H9 (cell line): ENCODE data around the gene PLB1. TPM values are rescaled to one million over a fixed set of nuclear protein-coding genes. Genes with fewer than 3 reads are reported as not detected.

Experiments
- DNase-seq: peaks from one replicate; pipeline ENCODE4 v3.0.0-alpha.2; 2017
- H2AFZ ChIP-seq: one replicate; pipeline ENCODE4 v1.6.1; 2013; ENCODE audit warnings: mild to moderate bottlenecking, low read length, control low read depth, moderate library complexity
- H2AK5ac ChIP-seq: 2 replicates; pipeline ENCODE4 v1.6.1; 2013; ENCODE audit warnings: low read length, control low read depth, mixed read lengths; ENCODE audit not compliant: insufficient read length
- H2BK120ac ChIP-seq: one replicate; pipeline ENCODE4 v1.6.1; 2013; ENCODE audit warnings: low read depth, mild to moderate bottlenecking, low read length, control low read depth, inconsistent platforms; ENCODE audit not compliant: poor library complexity, severe bottlenecking
- H2BK12ac ChIP-seq: 2 replicates; pipeline ENCODE4 v1.6.1; 2013; ENCODE audit warnings: low read length, control low read depth, mixed read lengths, low read depth; ENCODE audit not compliant: insufficient read length
- H2BK15ac ChIP-seq: 2 replicates; pipeline ENCODE4 v1.6.1; 2013; ENCODE audit warnings: low read depth, low read length, control low read depth
- H2BK20ac ChIP-seq: one replicate; pipeline ENCODE4 v1.6.1; 2013; ENCODE audit warnings: low read depth, mild to moderate bottlenecking, low read length, control low read depth, inconsistent platforms; ENCODE audit not compliant: poor library complexity, severe bottlenecking
- H2BK5ac ChIP-seq: 2 replicates; pipeline ENCODE4 v1.6.1; 2013; ENCODE audit warnings: low read length, control low read depth, mixed read lengths; ENCODE audit not compliant: insufficient read length
- H3K14ac ChIP-seq: 2 replicates; pipeline ENCODE4 v1.6.1; 2013; ENCODE audit warnings: low read length, control low read depth; ENCODE audit not compliant: insufficient read depth
- H3K18ac ChIP-seq: 2 replicates; pipeline ENCODE4 v1.6.1; 2013; ENCODE audit warnings: low read depth, mild to moderate bottlenecking, mixed read lengths, low read length, control low read depth; ENCODE audit not compliant: insufficient read length
- H3K23ac ChIP-seq: 2 replicates; pipeline ENCODE4 v1.6.1; 2013; ENCODE audit warnings: low read length, control low read depth, mixed read lengths, low read depth; ENCODE audit not compliant: insufficient read length
- H3K23me2 ChIP-seq: 2 replicates; pipeline ENCODE4 v1.6.1; 2013; ENCODE audit warnings: low read depth, mild to moderate bottlenecking, mixed read lengths, low read length, control low read depth; ENCODE audit not compliant: insufficient read length, poor library complexity, severe bottlenecking
- H3K27ac ChIP-seq: 2 replicates; pipeline ENCODE4 v1.5.1; 2013; ENCODE audit warnings: low read length, control low read depth, mixed read lengths, low read depth; ENCODE audit not compliant: insufficient read length
- H3K27me3 ChIP-seq: 2 replicates; pipeline ENCODE4 v1.6.1; 2013; ENCODE audit warnings: low read length, control low read depth, inconsistent platforms; ENCODE audit not compliant: insufficient read depth
- H3K4ac ChIP-seq: 2 replicates; pipeline ENCODE4 v1.6.1; 2013; ENCODE audit warnings: low read depth, mild to moderate bottlenecking, control low read depth, inconsistent platforms, low read length, moderate library complexity
- H3K4me1 ChIP-seq: 2 replicates; pipeline ENCODE4 v1.6.1; 2013; ENCODE audit warnings: low read length, control low read depth, inconsistent platforms; ENCODE audit not compliant: insufficient read depth
- H3K4me2 ChIP-seq: 2 replicates; pipeline ENCODE4 v1.6.1; 2013; ENCODE audit warnings: low read length, control low read depth, mixed read lengths; ENCODE audit not compliant: insufficient read length, insufficient read depth
- H3K56ac ChIP-seq: 2 replicates; pipeline ENCODE4 v1.6.1; 2013; ENCODE audit warnings: low read depth, mild to moderate bottlenecking, mixed read lengths, low read length, control low read depth; ENCODE audit not compliant: insufficient read length
- H3K79me1 ChIP-seq: 2 replicates; pipeline ENCODE4 v1.6.1; 2013; ENCODE audit warnings: low read depth, mild to moderate bottlenecking, moderate library complexity, low read length, control low read depth, inconsistent platforms; ENCODE audit not compliant: insufficient read depth, poor library complexity, severe bottlenecking
- H3K79me2 ChIP-seq: 2 replicates; pipeline ENCODE4 v1.6.1; 2013; ENCODE audit warnings: low read length, control low read depth, inconsistent platforms; ENCODE audit not compliant: insufficient read depth
- H3K9ac ChIP-seq: 2 replicates; pipeline ENCODE4 v1.6.1; 2013; ENCODE audit warnings: low read length, control low read depth, mixed read lengths; ENCODE audit not compliant: insufficient read length; ENCODE audit errors: extremely low read depth
- H3K9me3 ChIP-seq: one replicate; pipeline ENCODE4 v1.6.1; 2013; ENCODE audit warnings: low read depth, low read length, inconsistent platforms; ENCODE audit not compliant: control insufficient read depth
- H3T11ph ChIP-seq: one replicate; pipeline ENCODE4 v1.6.1; 2013; ENCODE audit warnings: mild to moderate bottlenecking, low read length, control low read depth, inconsistent platforms
- H4K20me1 ChIP-seq: one replicate; pipeline ENCODE4 v1.6.1; 2013; ENCODE audit not compliant: control insufficient read depth, insufficient read length, insufficient read depth
- H4K5ac ChIP-seq: 2 replicates; pipeline ENCODE4 v1.6.1; 2013; ENCODE audit warnings: low read depth, mild to moderate bottlenecking, mixed read lengths, low read length, control low read depth; ENCODE audit not compliant: insufficient read length
- H4K8ac ChIP-seq: replicated peaks from 2 replicates; pipeline ENCODE4 v1.6.1; 2013; ENCODE audit warnings: low read length, control low read depth, mixed read lengths, low read depth; ENCODE audit not compliant: insufficient read length
- H4K91ac ChIP-seq: 2 replicates; pipeline ENCODE4 v1.6.1; 2013; ENCODE audit warnings: low read depth, mild to moderate bottlenecking, moderate library complexity, mixed read lengths, low read length, control low read depth; ENCODE audit not compliant: insufficient read length
- H3K27ac Mint-ChIP-seq, 3 experiments: 2 replicates in 2 of 3; 3 replicates in 1 of 3; pipeline ENCODE4 v1.8.0; 2020 to 2021; ENCODE audit warnings: mixed read lengths in 3 of 3, mild to moderate bottlenecking in 1 of 3, moderate library complexity in 1 of 3
- H3K27me3 Mint-ChIP-seq: 2 replicates; pipeline ENCODE4 v1.8.0; 2021; ENCODE audit warnings: low read depth, mild to moderate bottlenecking, moderate library complexity, mixed read lengths
- H3K36me3 Mint-ChIP-seq, 3 experiments: 2 replicates in 2 of 3; 3 replicates in 1 of 3; pipeline ENCODE4 v1.8.0; 2020 to 2021; ENCODE audit warnings: low read depth in 3 of 3, mixed read lengths in 3 of 3; ENCODE audit not compliant: insufficient read depth in 1 of 3
- H3K4me1 Mint-ChIP-seq, 2 experiments: 2 replicates each; pipeline ENCODE4 v1.8.0; 2020; ENCODE audit warnings: mixed read lengths in 2 of 2
- H3K4me3 Mint-ChIP-seq, 2 experiments: 2 replicates in 1 of 2; 3 replicates in 1 of 2; pipeline ENCODE4 v1.8.0; 2020 to 2021; ENCODE audit warnings: mild to moderate bottlenecking in 2 of 2, mixed read lengths in 2 of 2, moderate library complexity in 1 of 2
- H3K9me3 Mint-ChIP-seq, 2 experiments: 2 replicates in 1 of 2; 3 replicates in 1 of 2; pipeline ENCODE4 v1.8.0; 2020; ENCODE audit warnings: mild to moderate bottlenecking in 2 of 2, mixed read lengths in 2 of 2, moderate library complexity in 1 of 2
- CTCF ChIP-seq: fragments of 200-600 bp; sonication (generic); conservative IDR thresholded peaks from 3 replicates; pipeline ENCODE4 v1.8.0; 2021; ENCODE audit warnings: antibody characterized with exemption, mild to moderate bottlenecking
- WGBS: extraction: QIAGEN DNeasy Blood & Tissue Kit; methylation state at CpG from one replicate; pipeline ENCODE4 v1.1.7; 2013; ENCODE audit warnings: missing lambda C conversion rate, low lambda C conversion rate, mixed read lengths; ENCODE audit not compliant: insufficient read length; ENCODE audit errors: extremely low coverage; 5-methylcytosine and 5-hydroxymethylcytosine counted together
- total RNA-seq: library from RNA; stranded (reverse); gene quantifications from 2 replicates; pipeline ENCODE4 v1.2.1, GENCODE V29; 2021

PLB1 gene
- total RNA-seq, 1 experiment from 2014 or later = not detected

- no peak overlapping the region for H3K4me3 Mint-ChIP-seq
- no peaks in the 10 kb centered on the region for H3K9me3 ChIP-seq
- H4K20me1 ChIP-seq = no peaks in the 10 kb centered on the region
- H3K27ac ChIP-seq = no peak overlapping the region
- no peak overlapping the region for H2AFZ ChIP-seq
- H3K79me1 ChIP-seq = no peaks in the 10 kb centered on the region
- no peak overlapping the region for H3K23ac ChIP-seq
- H3K36me3 Mint-ChIP-seq = peaks cover 0 to 3% (median 0%) of the 10 kb centered on the region in 3 experiments; a peak in 1 of 7 replicates
- peaks cover 9 to 11% of the 10 kb centered on the region in 2 experiments for H3K4me1 Mint-ChIP-seq
- H3K27me3 Mint-ChIP-seq = peaks cover 3% of the 10 kb centered on the region
- H3T11ph ChIP-seq = no peak overlapping the region
- H3K4me1 ChIP-seq = no peaks in the 10 kb centered on the region
- no peak overlapping the region for H2BK20ac ChIP-seq
- no peak overlapping the region for H4K91ac ChIP-seq
- H4K5ac ChIP-seq = no peak overlapping the region
- H3K4ac ChIP-seq = no peak overlapping the region
- no peak overlapping the region for H2BK15ac ChIP-seq
- H3K9ac ChIP-seq = no peak overlapping the region
- no peak overlapping the region for H2BK120ac ChIP-seq
- H3K27ac Mint-ChIP-seq = 0 out of 7 replicates have a peak overlapping the region, but pooled peaks of 1 of the 3 experiments have one; percentile 3
- H2BK12ac ChIP-seq = no peak overlapping the region
- no peak overlapping the region for H4K8ac ChIP-seq
- H3K27me3 ChIP-seq = no peaks in the 10 kb centered on the region
- no peak overlapping the region for H2AK5ac ChIP-seq
- no peak overlapping the region for H3K18ac ChIP-seq
- no peak overlapping the region for H3K4me2 ChIP-seq
- no peaks in the 10 kb centered on the region for H3K79me2 ChIP-seq
- no peak overlapping the region for H3K14ac ChIP-seq
- no CpG with 5 or more reads among the region's 2 CpGs for WGBS
- H2BK5ac ChIP-seq = no peak overlapping the region
- no peak overlapping the region for H3K56ac ChIP-seq
- no peak for TF ChIP-seq CTCF
- DNase-seq = no peak
- H3K9me3 Mint-ChIP-seq = peaks cover 7% of the 10 kb centered on the region in 2 experiments; a peak in 3 of 5 replicates
- no peaks in the 10 kb centered on the region for H3K23me2 ChIP-seq
Measured at GRCh38 chr2:28670856-28671255, 175.0 kb downstream of the PLB1 start.
